ENCODE data around the gene RPTOR.

Gene RPTOR

GRCh38 chr17:80799538-80800480 lies 255.2 kb downstream of the RPTOR start:
- no peaks in the 10 kb centered on the region for H3K27me3 ChIP-seq
- no peak for TF ChIP-seq CTCF (IDR thresholded peaks at IDR 0.05; ENCODE audit: low read depth, low read length)
- H3K9me3 ChIP-seq = no peaks in the 10 kb centered on the region
- H3K4me3 ChIP-seq (ENCODE audit: low read depth, low read length) = no peak overlapping the region
- no peak for DNase-seq
- H3K36me3 ChIP-seq = peaks cover 5% of the 10 kb centered on the region; the same call in 1 of the 2 replicates
- peaks cover 4% of the 10 kb centered on the region for H3K4me1 ChIP-seq

- Histone ChIP-seq H3K27me3 (no peaks in the 10 kb centered on the region), H3K9me3 (no peaks in the 10 kb centered on the region), H3K4me3 (ENCODE audit: low read depth, low read length) (no peak overlapping the region), H3K36me3 (peaks cover 3% of the 10 kb centered on the region; the same call in 1 of the 2 replicates), H3K4me1 (peaks cover 2% of the 10 kb centered on the region)
- no peak for DNase-seq
- TF ChIP-seq CTCF (IDR thresholded peaks at IDR 0.05; ENCODE audit: low read depth, low read length) = no peak
These were observed 256.1 kb downstream of the RPTOR start for GRCh38 chr17:80800481-80801391.

- Histone ChIP-seq H3K9me3 (no peaks in the 10 kb centered on the region), H3K27me3 (no peaks in the 10 kb centered on the region), H3K4me3 (ENCODE audit: low read depth, low read length) (no peak overlapping the region), H3K4me1 (no peaks in the 10 kb centered on the region), H3K36me3 (no peaks in the 10 kb centered on the region; the same call in 1 of the 2 replicates)
- TF ChIP-seq CTCF (IDR thresholded peaks at IDR 0.05; ENCODE audit: low read depth, low read length) = no peak
- no peak for DNase-seq
These were observed 258.2 kb downstream of the RPTOR start for GRCh38 chr17:80802626-80803450.

- no peak overlapping the region for H3K4me3 ChIP-seq (ENCODE audit: low read depth, low read length)
- no peak for TF ChIP-seq CTCF (IDR thresholded peaks at IDR 0.05; ENCODE audit: low read depth, low read length)
- H3K27me3 ChIP-seq = no peaks in the 10 kb centered on the region
- H3K9me3 ChIP-seq = no peaks in the 10 kb centered on the region
- no peak for DNase-seq
- no peaks in the 10 kb centered on the region for H3K36me3 ChIP-seq
- H3K4me1 ChIP-seq = no peaks in the 10 kb centered on the region
These were observed 259.1 kb downstream of the RPTOR start for GRCh38 chr17:80803451-80804428.

- no peaks in the 10 kb centered on the region for H3K27me3 ChIP-seq
- no peaks in the 10 kb centered on the region for H3K4me1 ChIP-seq
- H3K36me3 ChIP-seq = no peaks in the 10 kb centered on the region
These were observed 259.8 kb downstream of the RPTOR start for GRCh38 chr17:80804466-80804865.

More at GRCh38 chr17:80804466-80804865, 259.8 kb downstream of the RPTOR start:
- H3K9me3 ChIP-seq = no peaks in the 10 kb centered on the region
- DNase-seq = no peak
- no peak overlapping the region for H3K4me3 ChIP-seq (ENCODE audit: low read depth, low read length)
- TF ChIP-seq CTCF (IDR thresholded peaks at IDR 0.05; ENCODE audit: low read depth, low read length) = no peak

Data from BE2C (cell line).